Brain microvascular endothelial cell (primary cell): ENCODE data around the gene SCN9A.

Experiments used
- DNase-seq: peaks from one replicate; pipeline ENCODE4 v3.0.0-alpha.2; 2020
- H3K27ac ChIP-seq: fragments of 250-450 bp; sonication (Bioruptor Pico); 2 replicates; pipeline ENCODE4 v1.5.1; 2020; ENCODE audit warnings: mild to moderate bottlenecking, moderate library complexity
- H3K27me3 ChIP-seq: fragments of 250-450 bp; sonication (Bioruptor Pico); replicated peaks from 2 replicates; pipeline ENCODE4 v1.5.1; 2020; ENCODE audit warnings: mild to moderate bottlenecking
- H3K36me3 ChIP-seq: fragments of 250-450 bp; sonication (Bioruptor Pico); replicated peaks from 2 replicates; pipeline ENCODE4 v1.5.1; 2020; ENCODE audit warnings: mild to moderate bottlenecking
- H3K4me3 ChIP-seq: 2 replicates; pipeline ENCODE4 v1.5.1; 2011; ENCODE audit warnings: low read depth, mild to moderate bottlenecking, control low read depth, low read length, moderate library complexity
- CTCF ChIP-seq: IDR thresholded peaks from 2 replicates; pipeline ENCODE4 v1.5.1; 2011; ENCODE audit warnings: low read depth, mild to moderate bottlenecking, moderate library complexity, low read length, control low read depth, inconsistent platforms; ENCODE audit errors: missing control alignments
- in situ Hi-C: cut with HindIII; loops from 2 replicates; pipeline ENCODE4 v1.10.0; 2017; ENCODE audit warnings: low sequenced_read_pairs, low pct_ligation_motif_present

SCN9A gene

GRCh38 chr2:166307326-166307725, 68.4 kb downstream of the SCN9A start:
- in situ Hi-C loops: no loop called here
- TF ChIP-seq CTCF: no peak
- Histone ChIP-seq H3K4me3 (no peak overlapping the region), H3K36me3 (no peaks in the 10 kb centered on the region), H3K27me3 (no peaks in the 10 kb centered on the region), H3K27ac (no peak overlapping the region)
- no peak for DNase-seq

GRCh38 chr2:166304656-166305055, 71.1 kb downstream of the SCN9A start:
- no peaks in the 10 kb centered on the region for H3K36me3 ChIP-seq
- no peak for DNase-seq
- TF ChIP-seq CTCF: no peak
- in situ Hi-C loops: no loop called here
- no peak overlapping the region for H3K4me3 ChIP-seq
- no peaks in the 10 kb centered on the region for H3K27me3 ChIP-seq
- no peak overlapping the region for H3K27ac ChIP-seq

GRCh38 chr2:166302036-166302435, 73.7 kb downstream of the SCN9A start:
- Histone ChIP-seq H3K27ac (no peak overlapping the region), H3K4me3 (no peak overlapping the region), H3K27me3 (no peaks in the 10 kb centered on the region), H3K36me3 (no peaks in the 10 kb centered on the region)
- in situ Hi-C loops: no loop called here
- no peak for DNase-seq
- no peak for TF ChIP-seq CTCF

GRCh38 chr2:166297951-166298350, 77.8 kb downstream of the SCN9A start:
- no peak overlapping the region for H3K4me3 ChIP-seq
- in situ Hi-C loops: no loop called here
- no peak for TF ChIP-seq CTCF
- H3K36me3 ChIP-seq: no peaks in the 10 kb centered on the region
- no peak for DNase-seq
- H3K27me3 ChIP-seq: no peaks in the 10 kb centered on the region
- no peak overlapping the region for H3K27ac ChIP-seq

GRCh38 chr2:166293984-166294383, 81.8 kb downstream of the SCN9A start:
- TF ChIP-seq CTCF: no peak
- DNase-seq: no peak
- H3K27ac ChIP-seq: no peak overlapping the region
- H3K27me3 ChIP-seq: no peaks in the 10 kb centered on the region
- in situ Hi-C loops: no loop called here
- H3K4me3 ChIP-seq: no peak overlapping the region
- no peaks in the 10 kb centered on the region for H3K36me3 ChIP-seq

- Histone ChIP-seq H3K36me3 (no peaks in the 10 kb centered on the region), H3K27ac (no peak overlapping the region), H3K4me3 (no peak overlapping the region), H3K27me3 (no peaks in the 10 kb centered on the region)
- in situ Hi-C loops: no loop called here
- no peak for DNase-seq
- TF ChIP-seq CTCF: no peak
Observed at GRCh38 chr2:166285215-166285614, 90.5 kb downstream of the SCN9A start.
